Keratinocyte (primary cell): ENCODE data around the gene USB1. TPM values are rescaled to one million over a fixed set of nuclear protein-coding genes. Genes with fewer than 3 reads are reported as not detected.

Experiments used
- DNase-seq: peaks from one replicate; pipeline ENCODE4 v3.0.0-alpha.2; 2011; ENCODE audit warnings: low read depth, missing footprints, low spot score
- FAIRE-seq: peaks from 2 replicates; lab custom pipeline; 2011; peaks lifted over from hg19 to GRCh38; lab: Jason Lieb, UNC
- H2AFZ ChIP-seq: 2 replicates; pipeline ENCODE4 v1.6.0; 2012; ENCODE audit warnings: low read length, control low read depth, inconsistent platforms; ENCODE audit not compliant: control insufficient read depth
- H3K27ac ChIP-seq: 2 replicates; pipeline ENCODE4 v1.5.1; 2011; ENCODE audit warnings: low read length; ENCODE audit not compliant: control insufficient read depth, insufficient read depth
- H3K27me3 ChIP-seq: 3 replicates; pipeline ENCODE4 v1.6.0; 2011; ENCODE audit warnings: low read length; ENCODE audit not compliant: control insufficient read depth, insufficient read depth; ENCODE audit errors: extremely low read depth
- H3K36me3 ChIP-seq, 2 experiments: 2 replicates in 1 of 2; 3 replicates in 1 of 2; pipeline ENCODE4 v1.5.1; 2011; ENCODE audit warnings: low read length in 2 of 2, mild to moderate bottlenecking in 1 of 2; ENCODE audit not compliant: control insufficient read depth in 2 of 2, insufficient read depth in 2 of 2; ENCODE audit errors: extremely low read depth in 1 of 2
- H3K4me1 ChIP-seq: 3 replicates; pipeline ENCODE4 v1.5.1; 2011; ENCODE audit warnings: low read length; ENCODE audit not compliant: control insufficient read depth, insufficient read depth; ENCODE audit errors: extremely low read depth
- H3K4me2 ChIP-seq: 3 replicates; pipeline ENCODE4 v1.6.0; 2011; ENCODE audit warnings: low read depth, low read length; ENCODE audit not compliant: control insufficient read depth, insufficient read depth; ENCODE audit errors: extremely low read depth
- H3K4me3 ChIP-seq, 3 experiments: fragments of 200-600 bp in 1 of 3; sonication (generic) in 1 of 3; 2 replicates in 2 of 3; 3 replicates in 1 of 3; pipeline ENCODE4 v1.5.1; 2011 to 2016; ENCODE audit warnings: low read length in 3 of 3, mild to moderate bottlenecking in 3 of 3, control low read depth in 2 of 3, inconsistent platforms in 1 of 3, low read depth in 1 of 3, mixed read lengths in 1 of 3, mixed run types in 1 of 3, moderate library complexity in 1 of 3; ENCODE audit not compliant: control insufficient read depth in 2 of 3, insufficient read depth in 2 of 3; ENCODE audit errors: extremely low read depth in 1 of 3
- H3K79me2 ChIP-seq: 2 replicates; pipeline ENCODE4 v1.6.0; 2012; ENCODE audit warnings: low read length; ENCODE audit not compliant: control insufficient read depth, insufficient read depth
- H3K9ac ChIP-seq: 3 replicates; pipeline ENCODE4 v1.6.0; 2011; ENCODE audit warnings: low read length; ENCODE audit not compliant: control insufficient read depth, insufficient read depth; ENCODE audit errors: extremely low read depth
- H3K9me1 ChIP-seq: 3 replicates; pipeline ENCODE4 v1.6.0; 2011; ENCODE audit warnings: low read length; ENCODE audit not compliant: control insufficient read depth, insufficient read depth; ENCODE audit errors: extremely low read depth
- H3K9me3 ChIP-seq: 2 replicates; pipeline ENCODE4 v1.5.1; 2012; ENCODE audit warnings: low read depth, low read length; ENCODE audit not compliant: control insufficient read depth
- H4K20me1 ChIP-seq: 3 replicates; pipeline ENCODE4 v1.6.0; 2011; ENCODE audit warnings: low read length; ENCODE audit not compliant: control insufficient read depth, insufficient read depth; ENCODE audit errors: extremely low read depth
- EZH2 ChIP-seq: IDR thresholded peaks from one replicate; pipeline ENCODE4 v1.6.1; 2012; ENCODE audit warnings: inconsistent platforms, mild to moderate bottlenecking, low read length, moderate library complexity
- dilution Hi-C: fragments of 300-500 bp; cut with MboI; formaldehyde crosslinking; loops from one replicate; pipeline ENCODE4 v1.7.0; 2020; ENCODE audit warnings: low sequenced_read_pairs; ENCODE audit not compliant: extremely low pct_ligation_motif_present
- polyA plus RNA-seq, 5 experiments: library from polyadenylated mRNA; depleted of rRNA in 3 of 5; stranded (reverse) in 3 of 5; stranded (forward) in 1 of 5; unstranded in 1 of 5; fragments of >200 nt; gene quantifications; 1 replicate in 1 of 5; 2 replicates in 3 of 5; 3 replicates in 1 of 5; pipeline versions ENCODE4 v1.2.1 to v1.2.3, GENCODE V29; 2011 to 2012; ENCODE audit warnings: missing spikeins in 2 of 5, low read depth in 1 of 5, low replicate concordance in 1 of 5
- TF ChIP-seq, protein P1 (sequence below), 3 experiments: IDR thresholded peaks in 1 of 3; conservative IDR thresholded peaks in 1 of 3; optimal IDR thresholded peaks in 1 of 3; 2 replicates in 2 of 3; 3 replicates in 1 of 3; pipeline versions ENCODE3 to v1.5.1; 2011; ENCODE audit warnings: low read length in 3 of 3, mild to moderate bottlenecking in 3 of 3, moderate library complexity in 2 of 3, control low read depth in 1 of 3, inconsistent platforms in 1 of 3; ENCODE audit not compliant: insufficient read depth in 2 of 3; ENCODE audit errors: extremely low read depth in 1 of 3

USB1 gene
- polyA plus RNA-seq, 1 donor (not counting 4 experiments of a cell fraction or from before 2014, with no cell fraction given): 63.5 TPM

DNA sequence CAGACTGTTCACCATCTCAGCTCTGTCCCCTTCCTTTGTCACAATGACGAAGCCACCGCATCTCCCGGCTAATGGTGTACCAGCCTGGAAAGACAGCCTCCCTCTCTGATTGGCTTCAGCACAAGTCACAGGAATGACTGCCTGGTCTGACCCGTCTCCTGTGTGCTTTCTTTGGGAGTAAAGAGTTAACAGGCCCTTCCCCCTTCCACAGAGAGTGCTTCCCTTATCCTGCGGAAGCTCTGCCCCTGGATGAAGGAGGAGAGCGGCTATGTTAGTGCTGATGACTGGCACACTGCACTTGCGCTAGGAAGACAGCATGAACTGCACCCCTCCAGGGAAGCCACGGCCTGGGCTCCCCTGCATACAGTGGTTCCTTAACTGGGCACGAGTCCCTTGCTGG is 11.3 kb downstream of the USB1 start:
- Histone ChIP-seq H3K4me3 (no peak overlapping the region), H3K4me2 (no peak overlapping the region), H3K27me3 (no peaks in the 10 kb centered on the region), H3K27ac (no peak overlapping the region), H3K36me3 (peaks cover 18 to 29% of the 10 kb centered on the region in 2 experiments), H3K4me1 (no peaks in the 10 kb centered on the region), H3K9ac (no peak overlapping the region), H2AFZ (no peak overlapping the region), H3K9me1 (peaks cover 3% of the 10 kb centered on the region), H4K20me1 (peaks cover 2% of the 10 kb centered on the region), H3K79me2 (peaks cover 5% of the 10 kb centered on the region), H3K9me3 (no peaks in the 10 kb centered on the region)
- TF ChIP-seq EZH2: no peak
- TF ChIP-seq, protein P1, sequence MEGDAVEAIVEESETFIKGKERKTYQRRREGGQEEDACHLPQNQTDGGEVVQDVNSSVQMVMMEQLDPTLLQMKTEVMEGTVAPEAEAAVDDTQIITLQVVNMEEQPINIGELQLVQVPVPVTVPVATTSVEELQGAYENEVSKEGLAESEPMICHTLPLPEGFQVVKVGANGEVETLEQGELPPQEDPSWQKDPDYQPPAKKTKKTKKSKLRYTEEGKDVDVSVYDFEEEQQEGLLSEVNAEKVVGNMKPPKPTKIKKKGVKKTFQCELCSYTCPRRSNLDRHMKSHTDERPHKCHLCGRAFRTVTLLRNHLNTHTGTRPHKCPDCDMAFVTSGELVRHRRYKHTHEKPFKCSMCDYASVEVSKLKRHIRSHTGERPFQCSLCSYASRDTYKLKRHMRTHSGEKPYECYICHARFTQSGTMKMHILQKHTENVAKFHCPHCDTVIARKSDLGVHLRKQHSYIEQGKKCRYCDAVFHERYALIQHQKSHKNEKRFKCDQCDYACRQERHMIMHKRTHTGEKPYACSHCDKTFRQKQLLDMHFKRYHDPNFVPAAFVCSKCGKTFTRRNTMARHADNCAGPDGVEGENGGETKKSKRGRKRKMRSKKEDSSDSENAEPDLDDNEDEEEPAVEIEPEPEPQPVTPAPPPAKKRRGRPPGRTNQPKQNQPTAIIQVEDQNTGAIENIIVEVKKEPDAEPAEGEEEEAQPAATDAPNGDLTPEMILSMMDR (optimal IDR thresholded peaks at IDR 0.05 in 1 of 3, IDR thresholded peaks at IDR 0.05 in 1 of 3, conservative IDR thresholded peaks at IDR 0.05 in 1 of 3; ENCODE audit: extremely low read depth in 1 of 3, insufficient read depth in 2 of 3, low read length in 3 of 3): no peak
- no peak for FAIRE-seq
- dilution Hi-C loops: no loop called here
- no peak for DNase-seq

DNA sequence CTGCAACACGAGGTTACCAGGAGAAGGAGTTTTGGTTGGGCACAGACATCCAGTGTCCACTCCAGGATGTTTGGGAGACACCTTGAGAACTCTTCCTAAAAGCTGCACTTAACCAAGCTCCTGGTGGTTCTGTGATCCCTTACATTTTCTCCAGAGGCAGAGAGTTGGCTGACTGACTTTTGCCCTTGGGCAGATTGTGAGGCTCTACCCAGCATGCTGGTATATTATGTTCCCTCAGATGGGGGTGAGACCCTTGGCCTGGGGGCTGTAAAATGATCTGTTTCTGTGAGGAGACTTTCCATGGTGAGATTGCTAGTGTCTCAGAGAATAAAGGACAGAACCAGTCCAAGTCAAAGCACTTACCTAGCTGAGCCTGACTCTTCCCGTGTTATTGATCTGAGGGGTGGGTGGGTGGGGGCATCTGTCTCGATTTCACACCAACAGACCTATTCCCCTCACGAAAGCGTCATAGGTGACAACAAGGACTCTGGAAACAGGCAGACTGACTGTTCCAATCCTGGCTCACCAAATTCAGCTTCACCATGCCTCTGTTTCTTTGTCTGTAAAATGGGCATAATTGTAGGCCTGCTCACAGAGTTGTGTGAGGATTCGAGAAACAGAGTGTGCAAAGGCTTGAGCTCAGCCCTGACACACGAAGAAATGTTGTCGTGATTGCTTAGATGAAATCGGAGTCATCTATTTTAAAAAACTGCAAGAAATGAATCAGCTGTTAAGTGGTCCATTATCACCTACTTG is 12.2 kb downstream of the USB1 start:
- H3K9ac ChIP-seq: no peak overlapping the region
- no peak for FAIRE-seq
- peaks cover 19 to 30% of the 10 kb centered on the region in 2 experiments for H3K36me3 ChIP-seq
- H3K9me1 ChIP-seq: peaks cover 3% of the 10 kb centered on the region
- H3K9me3 ChIP-seq: no peaks in the 10 kb centered on the region
- H3K27ac ChIP-seq: no peak overlapping the region
- H3K4me1 ChIP-seq: no peaks in the 10 kb centered on the region
- H3K4me3 ChIP-seq: no peak overlapping the region
- no peaks in the 10 kb centered on the region for H3K27me3 ChIP-seq
- peaks cover 2% of the 10 kb centered on the region for H4K20me1 ChIP-seq
- no peak overlapping the region for H3K4me2 ChIP-seq
- peaks cover 4% of the 10 kb centered on the region for H3K79me2 ChIP-seq
- H2AFZ ChIP-seq: no peak overlapping the region
- dilution Hi-C loops: no loop called here
- DNase-seq: no peak
- TF ChIP-seq, protein P1 (optimal IDR thresholded peaks at IDR 0.05 in 1 of 3, IDR thresholded peaks at IDR 0.05 in 1 of 3, conservative IDR thresholded peaks at IDR 0.05 in 1 of 3; ENCODE audit: extremely low read depth in 1 of 3, insufficient read depth in 2 of 3, low read length in 3 of 3): no peak
